DLD1 (cell line): ENCODE results near the gene PRKN.

ENCODE experiments used
- in situ Hi-C: cut with HindIII; loops from 2 replicates; pipeline ENCODE4 v1.10.0; 2017; ENCODE audit warnings: low sequenced_read_pairs

The PRKN gene

DNA sequence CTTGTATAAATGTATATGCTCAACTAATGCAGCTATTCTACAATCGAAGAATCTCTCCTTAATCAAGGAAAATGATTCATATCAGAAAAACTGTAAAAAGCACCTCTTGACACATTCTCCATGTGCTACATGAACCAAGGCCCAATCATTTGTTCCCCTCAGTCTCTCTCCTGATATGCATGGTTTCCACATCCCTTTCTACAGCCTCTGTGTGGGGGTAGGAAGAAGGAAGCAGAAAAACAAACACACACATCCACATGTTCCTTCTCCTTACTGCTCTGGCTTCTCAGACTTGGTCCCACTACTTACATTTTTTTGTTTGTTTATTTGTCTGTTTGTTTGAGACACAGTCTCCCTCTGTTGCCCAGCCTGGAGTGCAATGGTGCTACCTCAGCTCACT is 510.5 kb downstream of the PRKN start:
- in situ Hi-C loops = no loop called here

DNA sequence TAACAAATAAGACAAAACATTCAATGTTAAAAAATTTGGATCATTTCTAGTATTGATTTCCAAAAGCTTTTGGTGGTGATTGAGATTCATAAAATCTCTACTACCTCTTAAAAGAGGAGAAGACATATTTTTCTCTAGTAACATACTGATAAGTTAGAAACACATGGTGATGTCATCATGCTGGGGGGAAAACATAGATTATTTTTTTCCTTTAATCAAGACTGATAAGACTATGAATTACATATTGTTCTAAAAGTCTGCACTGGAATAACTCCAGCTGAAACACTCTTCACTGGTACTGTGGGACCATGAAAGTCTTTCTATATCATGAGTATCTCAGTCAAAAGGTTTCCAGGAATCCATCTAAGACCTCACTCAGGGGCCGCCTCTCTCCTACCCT is 515.8 kb downstream of the PRKN start:
- in situ Hi-C loops = no loop called here

DNA sequence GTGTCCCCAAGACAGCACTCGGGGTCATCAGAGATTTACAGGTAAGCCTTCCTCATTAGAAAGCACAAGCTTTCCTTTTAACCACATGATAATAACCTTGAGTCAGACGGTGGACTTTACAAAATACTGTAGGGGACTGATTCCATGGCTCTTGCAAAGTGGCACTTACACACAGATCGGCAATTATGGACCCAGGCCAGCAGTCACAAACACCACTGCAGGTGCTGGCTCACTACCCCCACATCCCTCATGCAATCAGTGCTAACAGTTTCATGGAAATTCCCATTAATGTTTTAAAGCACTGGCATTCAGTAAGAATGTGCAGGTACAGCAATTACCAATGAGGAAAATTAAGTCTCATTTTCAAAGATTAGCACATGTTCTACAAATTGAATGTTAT is 516.5 kb downstream of the PRKN start:
- in situ Hi-C loops = no loop called here

DNA sequence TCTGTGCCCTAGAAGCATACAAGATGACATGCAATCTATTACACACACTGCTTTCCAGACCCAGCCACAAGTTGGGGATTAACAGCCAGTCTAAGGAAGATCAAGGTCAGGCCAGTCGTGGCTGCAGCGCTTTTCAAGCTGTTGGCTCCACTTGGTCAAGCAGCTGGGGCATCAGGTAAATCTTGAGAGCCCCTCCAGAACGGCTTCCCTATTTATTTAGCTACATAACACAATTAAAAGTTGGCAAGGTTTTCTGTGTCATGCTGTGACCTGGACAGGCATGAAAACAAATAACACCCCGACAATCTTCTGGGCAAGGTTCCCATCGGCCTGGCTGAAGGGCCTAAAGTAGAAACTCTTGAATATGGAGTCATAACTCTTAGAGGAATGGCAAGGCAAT is 524.3 kb downstream of the PRKN start:
- in situ Hi-C loops = no loop called here

DNA sequence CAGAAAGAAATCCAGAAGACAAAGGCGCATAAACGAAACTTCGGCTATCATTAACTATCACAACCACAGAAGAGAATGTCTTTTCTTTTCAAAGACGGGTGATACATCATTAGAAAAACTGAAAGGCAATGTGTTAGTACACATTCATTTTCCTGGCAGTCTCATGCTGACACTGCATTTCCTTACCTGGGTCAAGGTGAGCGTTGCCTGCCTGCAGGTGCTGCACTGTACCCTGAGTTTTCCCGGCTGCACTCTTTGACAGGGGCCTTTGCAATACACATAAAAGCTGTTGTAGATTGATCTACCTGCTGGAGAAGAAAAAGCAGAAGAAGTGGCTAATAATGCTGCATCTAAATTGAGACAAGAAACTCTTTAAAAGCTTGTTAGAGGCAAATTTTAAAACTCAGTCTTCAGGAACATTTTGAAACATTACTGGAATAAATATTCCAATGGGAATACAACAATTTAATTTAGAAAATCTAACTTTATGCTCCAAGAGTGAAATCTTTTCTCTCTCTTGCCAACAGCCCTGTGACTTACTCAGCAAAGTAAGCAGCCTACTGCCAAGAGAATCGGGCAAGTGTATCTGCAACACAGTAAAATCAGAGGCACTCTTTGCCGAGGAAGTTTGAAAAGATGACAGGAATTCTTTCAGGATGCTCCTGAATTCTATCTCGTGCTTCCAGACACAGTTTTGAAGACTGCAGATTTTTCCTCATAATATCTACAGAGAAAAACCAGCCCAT is 526.4 kb downstream of the PRKN start:
- in situ Hi-C loops = no loop called here

DNA sequence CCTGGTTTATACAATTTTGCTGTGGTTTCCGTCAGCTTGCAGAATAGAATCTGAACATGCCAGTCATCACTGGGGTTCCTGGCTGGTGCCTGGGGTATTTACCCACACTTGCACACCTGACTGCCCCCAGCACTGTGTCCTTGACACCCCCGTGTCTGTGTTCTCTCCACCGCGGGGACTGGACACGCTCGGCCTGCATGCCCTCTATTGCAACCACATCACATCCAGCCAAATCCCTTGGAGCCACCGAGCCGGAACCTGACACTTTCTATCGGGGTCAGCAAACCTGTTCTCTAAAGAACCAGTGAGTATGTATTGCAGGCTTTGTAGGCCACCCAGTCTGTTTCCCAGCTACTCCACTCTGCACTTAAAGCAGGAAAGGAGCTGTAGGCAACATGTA is 527.5 kb downstream of the PRKN start:
- in situ Hi-C loops = no loop called here

DNA sequence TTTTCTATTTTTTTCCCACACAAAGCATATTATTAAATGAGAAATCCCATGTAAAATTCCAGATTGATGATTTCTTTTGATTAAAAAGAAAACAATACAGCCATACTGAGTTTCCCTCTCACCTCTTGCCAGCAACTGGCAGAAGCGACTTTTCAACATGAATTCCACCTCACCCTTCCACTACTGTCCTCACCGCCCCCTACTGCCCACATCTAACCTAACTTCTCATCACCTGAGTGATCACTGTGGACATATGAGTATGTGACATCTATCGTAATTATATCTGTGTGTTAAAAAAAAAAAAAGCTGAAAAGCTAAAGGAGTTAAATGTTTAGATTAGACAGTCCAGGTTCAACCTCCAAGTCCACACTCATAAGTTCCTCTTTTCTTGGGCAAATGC is 528.6 kb downstream of the PRKN start:
- in situ Hi-C loops = no loop called here

DNA sequence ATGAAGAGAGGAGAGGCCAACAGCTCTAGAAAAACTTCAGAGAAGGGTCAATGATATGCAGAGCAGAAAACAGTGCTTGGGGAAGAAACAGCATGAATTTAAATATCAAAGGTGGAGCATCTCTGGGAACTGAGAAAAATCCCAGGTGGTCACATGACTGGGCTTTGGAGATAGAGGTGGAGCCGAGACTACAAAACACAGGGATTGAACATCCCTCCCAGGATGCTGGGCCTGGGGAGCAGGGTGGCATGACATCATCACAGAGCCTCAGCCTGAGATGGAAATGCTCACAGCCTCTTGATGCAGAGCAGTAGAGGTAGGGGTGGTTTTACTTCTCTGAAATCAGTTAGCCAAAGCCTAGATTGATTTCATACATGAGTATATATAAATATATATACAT is 529.5 kb downstream of the PRKN start:
- in situ Hi-C loops = no loop called here

DNA sequence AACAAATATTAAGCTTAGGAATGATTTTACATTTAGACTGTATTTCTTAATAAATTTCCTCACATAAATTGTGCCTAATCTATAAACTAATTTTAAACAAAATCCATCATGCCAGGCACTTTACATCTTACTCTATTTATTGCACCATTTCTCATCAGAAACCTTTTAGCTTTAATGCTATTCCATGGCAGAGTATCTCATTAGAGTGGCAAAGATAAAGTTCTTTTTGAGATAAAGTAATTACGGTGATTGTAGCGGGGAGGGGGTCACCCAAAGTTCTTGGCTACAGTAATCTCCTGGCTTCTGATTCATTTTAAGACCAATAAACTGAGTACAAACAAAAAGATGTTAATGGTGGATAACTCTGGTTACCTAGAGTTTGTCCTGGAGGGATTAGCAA is 532.1 kb downstream of the PRKN start:
- in situ Hi-C loops = no loop called here

DNA sequence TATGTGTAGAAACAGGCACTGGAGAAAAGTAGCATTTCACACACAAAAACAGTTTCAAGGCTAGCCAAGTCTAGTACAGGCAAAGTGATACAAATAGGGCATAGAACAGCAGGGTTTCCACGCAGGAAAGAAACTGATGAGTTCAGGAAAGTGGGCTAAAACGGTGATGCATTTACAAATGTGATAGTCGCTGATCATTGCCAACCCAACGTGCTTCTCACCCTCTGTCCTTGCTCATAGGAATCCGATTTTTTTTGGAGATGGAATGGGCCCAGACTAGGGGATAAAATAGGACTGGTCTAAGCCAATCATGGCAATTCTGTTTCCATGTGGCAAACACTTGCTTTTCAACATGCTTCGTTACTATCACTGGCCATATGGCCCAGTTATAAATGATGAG is 536.6 kb downstream of the PRKN start:
- in situ Hi-C loops = no loop called here

DNA sequence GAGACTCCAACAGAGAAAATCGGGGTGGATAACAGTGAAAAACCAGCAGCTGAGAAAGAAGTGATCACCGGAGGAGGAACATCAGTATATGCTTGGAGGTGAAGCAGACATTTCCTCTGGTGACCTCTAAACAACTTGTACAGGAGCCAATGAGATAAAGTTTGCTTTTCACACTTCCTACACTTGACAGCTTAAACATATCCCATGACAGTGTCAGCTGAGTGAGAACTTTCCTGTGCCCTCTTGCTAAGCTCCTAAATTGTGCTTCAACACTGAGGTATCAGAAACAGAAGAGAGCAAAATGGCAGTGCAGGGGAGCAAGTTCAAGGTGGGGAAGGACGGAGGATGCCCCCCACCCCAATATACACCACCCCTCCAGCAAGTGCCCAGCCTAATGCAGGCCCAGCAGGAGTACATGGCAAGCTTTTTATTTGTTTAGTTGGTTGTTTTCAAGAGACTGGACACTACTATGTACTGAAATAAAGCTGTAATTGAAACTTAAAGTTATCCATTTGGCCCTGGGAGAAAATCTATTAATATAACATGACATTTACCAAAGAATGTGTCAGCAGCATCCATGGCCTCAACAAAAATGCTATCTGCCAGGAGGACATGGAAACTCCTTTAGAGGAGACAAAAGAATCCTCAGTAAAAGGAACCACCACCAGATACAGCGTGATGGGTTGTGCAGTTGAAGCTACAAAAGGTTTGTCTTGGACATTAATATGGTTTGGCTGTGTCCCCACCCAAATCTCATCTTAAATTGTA is 540.2 kb downstream of the PRKN start:
- in situ Hi-C loops = no loop called here

DNA sequence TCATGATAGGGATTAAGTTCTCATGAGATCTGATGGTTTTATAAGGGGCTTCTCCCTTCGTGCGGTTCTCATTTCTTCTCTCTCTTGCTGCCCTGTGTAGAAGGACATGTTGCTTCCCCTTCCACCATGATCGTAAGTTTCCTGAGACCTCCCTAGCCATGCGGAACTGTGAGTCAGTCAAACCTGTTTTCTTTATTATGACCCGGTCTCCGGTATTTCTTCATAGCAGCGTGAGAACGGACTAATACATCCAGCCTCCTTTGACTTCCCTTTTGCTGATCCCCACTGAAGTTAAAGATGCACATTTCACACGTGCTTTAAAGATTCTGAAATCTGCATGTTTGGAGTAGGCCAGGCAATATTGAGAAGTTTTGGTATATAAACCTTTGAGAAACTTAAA is 543.1 kb downstream of the PRKN start:
- in situ Hi-C loops = no loop called here

DNA sequence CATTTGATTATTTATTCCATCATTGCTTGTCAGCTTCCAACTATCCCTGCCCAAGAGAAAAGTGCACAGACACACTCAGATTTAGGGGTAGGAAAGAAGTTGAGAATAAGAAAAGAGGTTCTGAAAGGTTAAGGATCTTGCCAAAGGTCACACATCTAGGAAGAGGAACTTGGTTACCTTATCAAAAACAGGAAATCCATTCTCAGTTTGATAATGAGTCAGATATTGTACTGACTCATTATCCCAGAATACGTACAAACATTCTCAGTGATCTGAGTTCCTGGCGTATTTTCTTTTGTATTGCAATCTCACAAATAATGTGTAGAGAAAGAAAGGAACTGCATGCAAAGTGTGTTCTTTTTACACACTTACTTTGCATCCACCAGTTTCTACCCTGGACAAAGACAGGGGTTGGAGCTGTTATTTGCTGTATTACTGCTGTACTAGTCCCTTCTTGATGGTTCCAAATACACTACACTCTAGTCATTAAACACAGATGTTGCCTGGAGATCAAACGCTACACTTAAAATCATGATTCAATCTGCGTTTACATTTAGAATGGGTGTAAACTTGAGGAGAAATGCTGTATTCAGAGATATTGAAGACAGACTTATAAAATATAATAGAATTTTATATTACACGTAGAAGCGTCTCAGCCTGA is 545.7 kb downstream of the PRKN start:
- in situ Hi-C loops = no loop called here

DNA sequence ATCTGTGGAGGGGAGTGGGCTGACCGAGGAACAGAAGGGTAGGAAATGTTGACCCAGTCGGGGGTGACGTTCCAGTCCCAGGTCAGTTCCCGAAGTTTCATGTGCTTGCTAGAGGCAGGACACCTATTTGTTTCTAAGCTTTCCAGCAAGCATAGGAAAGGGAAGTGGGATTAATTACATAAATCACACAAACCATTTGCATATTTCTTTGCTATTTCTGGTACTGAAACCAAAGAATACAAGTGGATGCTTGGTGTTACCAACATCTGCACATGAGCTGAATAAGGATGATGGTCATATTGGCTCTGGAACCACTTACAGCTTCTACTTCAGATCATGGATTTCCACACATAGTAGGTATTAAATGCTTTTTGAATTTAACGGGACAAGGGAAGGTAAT is 546.5 kb downstream of the PRKN start:
- in situ Hi-C loops = no loop called here

DNA sequence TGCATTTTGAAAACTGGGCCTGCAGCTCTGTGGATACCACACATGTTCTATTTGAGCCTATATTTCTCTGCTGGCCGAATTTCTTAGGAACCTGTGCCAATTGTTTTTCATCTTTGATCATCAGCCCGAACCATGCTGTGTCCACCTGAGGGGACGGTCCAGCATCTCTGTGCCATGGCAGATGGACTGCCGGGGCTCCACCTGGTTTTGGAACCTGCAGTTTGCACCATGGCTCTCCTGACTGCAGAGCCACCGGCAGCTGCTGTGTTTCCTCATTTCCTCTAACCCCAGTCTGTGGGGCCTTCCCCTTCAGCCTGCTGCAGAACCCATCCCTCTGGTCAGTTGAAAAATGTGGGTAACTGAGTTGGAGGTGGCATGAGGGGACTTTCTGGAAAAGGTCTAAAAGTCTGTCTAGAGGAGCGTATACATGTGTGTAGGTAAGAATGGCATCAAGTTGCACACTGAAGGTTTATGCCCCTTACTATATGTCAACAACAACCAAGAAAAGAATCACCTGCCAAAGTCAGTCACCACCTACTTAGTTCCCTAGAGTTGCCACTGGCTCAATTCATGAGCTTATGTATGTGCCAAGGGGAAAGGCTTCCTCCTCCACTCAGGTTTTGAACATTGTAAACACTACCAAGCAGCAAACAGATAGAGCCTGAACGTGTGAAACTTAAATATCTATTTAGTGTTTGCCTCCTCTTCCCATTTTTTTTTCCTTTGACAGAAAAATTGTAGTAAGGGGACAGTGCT is 548.2 kb downstream of the PRKN start:
- in situ Hi-C loops = no loop called here

DNA sequence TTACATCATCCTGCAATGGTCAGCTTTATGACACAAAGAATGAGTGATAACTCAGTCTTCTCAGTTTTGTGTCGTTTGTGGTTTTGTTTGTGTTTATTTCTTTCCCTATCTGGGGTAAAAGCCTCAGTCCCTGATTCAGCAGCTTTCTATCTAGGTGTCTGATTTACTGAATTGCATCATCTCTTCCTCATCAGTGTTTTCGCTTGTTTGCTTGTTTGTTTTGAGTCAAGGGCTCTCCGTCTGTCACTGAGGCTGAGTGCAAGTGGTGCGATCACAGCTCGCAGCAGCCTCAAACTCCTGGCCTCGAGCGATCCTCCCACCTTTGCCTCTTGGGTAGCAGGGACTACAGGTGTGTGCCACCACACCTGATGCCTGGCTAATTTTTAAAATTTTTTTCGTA is 548.9 kb downstream of the PRKN start:
- in situ Hi-C loops = no loop called here

DNA sequence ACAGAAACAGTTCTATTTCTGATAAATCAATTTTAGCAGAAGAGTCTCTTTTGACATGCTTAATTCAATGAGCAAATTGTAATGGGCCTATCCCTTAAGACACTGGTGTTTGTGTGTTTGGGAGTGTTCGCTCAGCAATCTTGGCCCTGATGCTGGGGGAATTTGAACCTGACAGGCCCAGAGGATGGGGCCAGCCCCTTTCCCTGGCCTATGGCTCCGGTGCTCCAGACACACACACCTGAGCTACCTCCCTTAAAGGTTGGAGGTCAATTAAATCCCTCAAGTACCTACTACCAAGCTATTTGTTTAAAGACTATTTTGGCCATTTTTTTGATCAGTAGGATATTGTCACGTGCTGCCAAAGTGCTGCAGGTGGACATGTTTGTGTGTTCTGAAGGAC is 549.3 kb downstream of the PRKN start:
- in situ Hi-C loops = no loop called here

DNA sequence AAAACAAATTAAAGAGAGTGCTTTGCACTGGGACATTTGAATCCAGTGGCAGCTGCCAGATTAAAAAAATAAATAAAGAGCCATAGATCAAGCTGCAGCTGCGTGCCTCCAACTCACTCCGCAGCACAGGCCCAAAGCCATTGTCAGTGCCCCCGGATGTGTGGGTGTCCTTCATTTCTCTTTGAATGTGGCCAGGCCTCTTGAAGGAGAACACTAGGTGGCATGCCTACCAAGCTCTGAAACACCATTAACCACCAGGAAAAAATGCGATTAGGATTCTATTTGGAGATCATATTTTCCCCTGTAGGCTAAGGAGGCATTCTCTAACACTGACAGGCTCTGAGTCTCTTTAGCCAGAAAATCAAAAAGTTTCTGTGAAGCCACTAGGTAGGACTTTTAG is 549.8 kb downstream of the PRKN start:
- in situ Hi-C loops = no loop called here

DNA sequence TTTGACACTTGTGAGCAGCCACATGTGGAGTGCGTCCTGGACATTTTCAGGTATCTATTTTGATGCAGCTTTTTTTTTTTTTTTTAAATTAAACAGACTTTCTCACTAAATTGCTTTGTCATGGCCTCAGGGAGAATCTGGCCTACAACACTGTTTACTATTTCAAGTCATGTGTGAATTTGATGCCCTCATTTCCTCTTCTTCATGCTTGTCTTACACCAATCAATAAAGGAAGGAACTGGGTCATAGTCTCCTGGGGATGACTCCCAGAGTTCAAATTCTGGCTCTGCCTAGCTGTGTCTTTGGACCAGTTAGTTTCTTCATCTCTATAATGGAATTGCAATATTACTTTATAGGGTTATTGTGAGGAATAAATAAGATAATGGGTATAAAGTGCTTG is 554.1 kb downstream of the PRKN start:
- in situ Hi-C loops = no loop called here

DNA sequence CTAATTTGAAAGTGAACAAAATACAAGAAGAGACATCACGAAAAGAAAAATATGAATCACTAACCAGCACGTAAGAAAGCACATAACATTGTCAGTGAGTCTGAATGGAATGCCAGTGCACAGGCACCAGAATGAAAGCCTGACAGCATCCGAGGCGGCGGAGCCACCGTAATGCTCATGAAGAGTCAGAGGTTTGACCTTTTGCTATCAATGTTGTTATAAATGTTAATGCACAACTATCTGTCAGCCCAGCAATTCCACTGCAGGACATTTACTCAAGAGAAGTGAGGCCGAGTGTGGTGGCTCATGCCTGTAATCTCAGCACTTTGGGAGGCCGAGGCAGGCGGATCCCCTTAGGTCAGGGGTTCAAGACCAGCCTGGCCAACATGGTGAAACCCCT is 562.1 kb downstream of the PRKN start:
- in situ Hi-C loops = no loop called here

DNA sequence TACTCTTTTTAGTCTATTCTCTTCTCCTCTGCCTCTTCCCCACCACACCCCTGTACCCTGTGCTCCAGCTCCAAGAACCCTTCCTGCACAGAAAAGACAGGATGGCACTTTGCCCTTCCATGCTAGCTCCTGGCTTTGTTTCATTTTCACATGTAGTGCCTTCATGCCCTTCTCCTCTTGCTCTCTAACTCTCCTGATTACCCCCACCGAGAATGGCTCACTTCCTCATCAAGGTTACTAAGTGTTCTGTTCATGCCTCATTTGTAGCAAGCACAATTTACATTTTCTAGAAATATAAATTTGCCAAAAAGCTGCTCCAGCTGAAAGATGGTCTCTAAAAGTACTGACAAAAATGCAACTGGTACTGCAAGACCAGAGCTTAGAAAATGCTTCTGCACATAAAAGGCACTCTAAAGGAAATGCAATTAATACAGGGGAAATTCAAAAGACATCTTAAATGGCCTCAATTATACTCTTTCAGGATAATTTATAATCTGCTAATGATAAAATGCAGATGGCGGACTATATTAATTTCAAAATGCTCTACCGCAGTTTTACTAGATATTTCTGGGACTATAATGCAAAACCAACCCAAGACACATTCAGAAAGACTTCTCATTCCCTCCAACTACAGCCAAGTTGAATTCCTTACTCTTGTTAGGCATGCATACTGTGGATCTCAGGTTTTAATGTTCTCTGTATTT is 570.2 kb downstream of the PRKN start:
- in situ Hi-C loops = no loop called here
